Measurements from ENCODE around the gene SAMSN1. TPM values are rescaled to one million over a fixed set of nuclear protein-coding genes. Genes with fewer than 3 reads are reported as not detected.

SAMSN1 gene
- polyA plus RNA-seq, 1 donor (not counting 4 experiments of a cell fraction or from before 2014, with no cell fraction given): not detected

DNA sequence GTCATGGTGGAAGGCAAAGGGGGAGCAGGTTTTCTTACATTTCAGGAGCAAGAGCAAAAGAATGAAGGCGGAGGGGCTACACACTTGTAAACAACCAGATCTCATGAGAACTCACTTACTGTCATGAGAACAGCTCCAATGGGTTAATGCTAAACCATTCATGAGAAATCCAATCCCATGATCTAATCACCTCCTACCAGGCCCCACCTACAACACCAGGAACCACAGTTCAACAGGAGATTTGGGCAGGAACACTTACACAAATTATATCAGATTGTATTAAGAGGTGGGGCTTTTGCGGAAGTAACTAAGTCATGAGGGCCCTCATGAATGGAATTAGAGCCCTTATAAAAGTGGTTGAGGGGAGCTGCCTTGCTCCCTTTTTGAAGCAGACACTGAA, 48.9 kb upstream of the SAMSN1 start:
- FAIRE-seq (no peak), DNase-seq (ENCODE audit: low read depth, low spot score) (no peak)
- Histone ChIP-seq H3K27me3 (ENCODE audit: control insufficient read depth, extremely low read depth, insufficient read depth, low read length) (no peaks in the 10 kb centered on the region), H3K4me3 (ENCODE audit: control insufficient read depth in 2 of 3, extremely low read depth in 1 of 3, insufficient read depth in 2 of 3, low read depth in 1 of 3, low read length in 3 of 3) (no peak overlapping the region), H3K79me2 (ENCODE audit: control insufficient read depth, insufficient read depth, low read length) (no peaks in the 10 kb centered on the region), H3K9me3 (ENCODE audit: control insufficient read depth, low read depth, low read length) (no peaks in the 10 kb centered on the region), H3K27ac (ENCODE audit: control insufficient read depth, insufficient read depth, low read length) (no peak overlapping the region), H3K9ac (ENCODE audit: control insufficient read depth, extremely low read depth, insufficient read depth, low read length) (no peak overlapping the region), H3K4me1 (ENCODE audit: control insufficient read depth, extremely low read depth, insufficient read depth, low read length) (no peaks in the 10 kb centered on the region), H2AFZ (ENCODE audit: control insufficient read depth, low read length) (no peak overlapping the region), H3K9me1 (ENCODE audit: control insufficient read depth, extremely low read depth, insufficient read depth, low read length) (no peaks in the 10 kb centered on the region), H3K36me3 (ENCODE audit: control insufficient read depth in 2 of 2, extremely low read depth in 1 of 2, insufficient read depth in 2 of 2, low read length in 2 of 2) (no peaks in the 10 kb centered on the region), H4K20me1 (ENCODE audit: control insufficient read depth, extremely low read depth, insufficient read depth, low read length) (no peaks in the 10 kb centered on the region), H3K4me2 (ENCODE audit: control insufficient read depth, extremely low read depth, insufficient read depth, low read depth, low read length) (no peak overlapping the region)
- dilution Hi-C loops (cut with MboI; ENCODE audit: extremely low pct_ligation_motif_present, low sequenced_read_pairs): no loop called here
- no peak for TF ChIP-seq EZH2 (IDR thresholded peaks at IDR 0.05; ENCODE audit: low read length)

DNA sequence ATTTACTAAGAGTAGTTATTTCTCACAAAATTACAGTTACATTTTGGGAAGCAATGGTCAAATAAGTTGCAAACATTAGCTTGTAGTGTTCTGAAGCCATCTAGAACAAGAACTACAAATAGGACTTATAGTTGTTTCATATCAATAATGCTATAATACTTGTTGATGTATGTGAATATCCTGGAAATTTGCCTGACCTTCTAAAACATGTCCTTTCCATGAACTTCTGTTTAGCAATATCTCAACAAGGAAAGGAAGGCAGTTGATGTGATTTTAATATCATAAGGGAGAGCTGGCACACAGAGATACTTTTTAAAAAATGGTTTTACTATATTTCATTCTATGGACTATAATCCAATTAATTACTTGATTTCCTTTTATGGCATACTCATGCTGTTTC, 47.1 kb upstream of the SAMSN1 start:
- Histone ChIP-seq H3K9ac (ENCODE audit: control insufficient read depth, extremely low read depth, insufficient read depth, low read length) (no peak overlapping the region), H2AFZ (ENCODE audit: control insufficient read depth, low read length) (no peak overlapping the region), H3K4me1 (ENCODE audit: control insufficient read depth, extremely low read depth, insufficient read depth, low read length) (no peaks in the 10 kb centered on the region), H4K20me1 (ENCODE audit: control insufficient read depth, extremely low read depth, insufficient read depth, low read length) (no peaks in the 10 kb centered on the region), H3K9me1 (ENCODE audit: control insufficient read depth, extremely low read depth, insufficient read depth, low read length) (no peaks in the 10 kb centered on the region), H3K9me3 (ENCODE audit: control insufficient read depth, low read depth, low read length) (no peaks in the 10 kb centered on the region), H3K4me2 (ENCODE audit: control insufficient read depth, extremely low read depth, insufficient read depth, low read depth, low read length) (no peak overlapping the region), H3K36me3 (ENCODE audit: control insufficient read depth in 2 of 2, extremely low read depth in 1 of 2, insufficient read depth in 2 of 2, low read length in 2 of 2) (no peaks in the 10 kb centered on the region), H3K27me3 (ENCODE audit: control insufficient read depth, extremely low read depth, insufficient read depth, low read length) (no peaks in the 10 kb centered on the region), H3K27ac (ENCODE audit: control insufficient read depth, insufficient read depth, low read length) (no peak overlapping the region), H3K4me3 (ENCODE audit: control insufficient read depth in 2 of 3, extremely low read depth in 1 of 3, insufficient read depth in 2 of 3, low read depth in 1 of 3, low read length in 3 of 3) (no peak overlapping the region), H3K79me2 (ENCODE audit: control insufficient read depth, insufficient read depth, low read length) (no peaks in the 10 kb centered on the region)
- FAIRE-seq (no peak), DNase-seq (ENCODE audit: low read depth, low spot score) (no peak)
- TF ChIP-seq, protein P1, sequence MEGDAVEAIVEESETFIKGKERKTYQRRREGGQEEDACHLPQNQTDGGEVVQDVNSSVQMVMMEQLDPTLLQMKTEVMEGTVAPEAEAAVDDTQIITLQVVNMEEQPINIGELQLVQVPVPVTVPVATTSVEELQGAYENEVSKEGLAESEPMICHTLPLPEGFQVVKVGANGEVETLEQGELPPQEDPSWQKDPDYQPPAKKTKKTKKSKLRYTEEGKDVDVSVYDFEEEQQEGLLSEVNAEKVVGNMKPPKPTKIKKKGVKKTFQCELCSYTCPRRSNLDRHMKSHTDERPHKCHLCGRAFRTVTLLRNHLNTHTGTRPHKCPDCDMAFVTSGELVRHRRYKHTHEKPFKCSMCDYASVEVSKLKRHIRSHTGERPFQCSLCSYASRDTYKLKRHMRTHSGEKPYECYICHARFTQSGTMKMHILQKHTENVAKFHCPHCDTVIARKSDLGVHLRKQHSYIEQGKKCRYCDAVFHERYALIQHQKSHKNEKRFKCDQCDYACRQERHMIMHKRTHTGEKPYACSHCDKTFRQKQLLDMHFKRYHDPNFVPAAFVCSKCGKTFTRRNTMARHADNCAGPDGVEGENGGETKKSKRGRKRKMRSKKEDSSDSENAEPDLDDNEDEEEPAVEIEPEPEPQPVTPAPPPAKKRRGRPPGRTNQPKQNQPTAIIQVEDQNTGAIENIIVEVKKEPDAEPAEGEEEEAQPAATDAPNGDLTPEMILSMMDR (optimal IDR thresholded peaks at IDR 0.05 in 1 of 3, IDR thresholded peaks at IDR 0.05 in 1 of 3, conservative IDR thresholded peaks at IDR 0.05 in 1 of 3; ENCODE audit: extremely low read depth in 1 of 3, insufficient read depth in 2 of 3, low read length in 3 of 3): no peak
- no peak for TF ChIP-seq EZH2 (IDR thresholded peaks at IDR 0.05; ENCODE audit: low read length)
- dilution Hi-C loops (cut with MboI; ENCODE audit: extremely low pct_ligation_motif_present, low sequenced_read_pairs): no loop called here

DNA sequence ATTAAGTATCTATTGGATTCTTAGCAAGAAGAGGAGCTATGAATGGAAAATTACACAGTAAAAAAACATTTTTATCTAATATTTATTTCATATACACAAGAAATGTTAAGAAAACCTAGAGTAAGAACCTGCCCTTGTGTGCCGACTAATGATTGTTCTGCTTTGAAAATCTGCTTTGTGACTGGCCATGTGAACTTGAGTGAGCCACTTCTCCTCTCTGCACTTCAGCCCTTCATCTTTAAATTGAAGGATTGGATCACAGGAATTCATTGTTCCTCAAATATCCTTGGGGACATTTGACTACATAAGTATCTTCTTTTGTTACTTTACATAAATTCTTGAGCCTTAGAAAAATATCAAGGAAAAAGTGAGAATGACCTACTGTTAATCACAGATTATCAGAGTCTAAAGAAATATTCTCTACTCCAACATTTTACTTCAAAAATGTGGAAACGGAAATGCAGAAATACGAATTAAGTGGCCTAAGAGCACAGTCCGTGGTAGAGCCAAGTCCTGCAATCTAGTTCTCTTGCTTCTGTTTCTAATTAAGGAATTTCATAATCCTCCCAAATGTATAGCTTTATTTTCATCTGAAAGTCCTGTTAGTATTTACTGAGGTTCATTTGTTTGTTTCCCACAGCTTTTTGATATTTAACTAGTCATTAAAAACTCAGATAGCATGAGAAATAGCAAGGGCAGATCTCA, 46.3 kb upstream of the SAMSN1 start:
- H3K9ac ChIP-seq (ENCODE audit: control insufficient read depth, extremely low read depth, insufficient read depth, low read length): no peak overlapping the region
- TF ChIP-seq EZH2 (IDR thresholded peaks at IDR 0.05; ENCODE audit: low read length): no peak
- TF ChIP-seq, protein P1 (optimal IDR thresholded peaks at IDR 0.05 in 1 of 3, IDR thresholded peaks at IDR 0.05 in 1 of 3, conservative IDR thresholded peaks at IDR 0.05 in 1 of 3; ENCODE audit: extremely low read depth in 1 of 3, insufficient read depth in 2 of 3, low read length in 3 of 3): no peak
- dilution Hi-C loops (cut with MboI; ENCODE audit: extremely low pct_ligation_motif_present, low sequenced_read_pairs): no loop called here
- no peak overlapping the region for H3K4me2 ChIP-seq (ENCODE audit: control insufficient read depth, extremely low read depth, insufficient read depth, low read depth, low read length)
- DNase-seq (ENCODE audit: low read depth, low spot score) (no peak), FAIRE-seq (no peak)
- H3K4me3 ChIP-seq (ENCODE audit: control insufficient read depth in 2 of 3, extremely low read depth in 1 of 3, insufficient read depth in 2 of 3, low read depth in 1 of 3, low read length in 3 of 3): no peak overlapping the region
- no peaks in the 10 kb centered on the region for H3K9me3 ChIP-seq (ENCODE audit: control insufficient read depth, low read depth, low read length)
- no peaks in the 10 kb centered on the region for H3K9me1 ChIP-seq (ENCODE audit: control insufficient read depth, extremely low read depth, insufficient read depth, low read length)
- H3K27me3 ChIP-seq (ENCODE audit: control insufficient read depth, extremely low read depth, insufficient read depth, low read length): no peaks in the 10 kb centered on the region
- H3K27ac ChIP-seq (ENCODE audit: control insufficient read depth, insufficient read depth, low read length): no peak overlapping the region
- no peaks in the 10 kb centered on the region for H4K20me1 ChIP-seq (ENCODE audit: control insufficient read depth, extremely low read depth, insufficient read depth, low read length)
- H2AFZ ChIP-seq (ENCODE audit: control insufficient read depth, low read length): no peak overlapping the region
- H3K4me1 ChIP-seq (ENCODE audit: control insufficient read depth, extremely low read depth, insufficient read depth, low read length): no peaks in the 10 kb centered on the region
- no peaks in the 10 kb centered on the region for H3K36me3 ChIP-seq (ENCODE audit: control insufficient read depth in 2 of 2, extremely low read depth in 1 of 2, insufficient read depth in 2 of 2, low read length in 2 of 2)
- H3K79me2 ChIP-seq (ENCODE audit: control insufficient read depth, insufficient read depth, low read length): no peaks in the 10 kb centered on the region

Measured in keratinocyte (primary cell).